Heart left ventricle (tissue), 16 donors: Measurements from ENCODE around the gene KIF16B. TPM values are rescaled to one million over a fixed set of nuclear protein-coding genes. Genes with fewer than 3 reads are reported as not detected.

ENCODE experiments used
- ATAC-seq, 4 donors: fragments of 200-7000 bp; cut with Tn5 transposase; one replicate each; pipeline ENCODE4 v1.9.1; 2020 to 2022; ENCODE audit warnings: moderate library complexity in 4 of 4, mild to moderate bottlenecking in 3 of 4, moderate number of reproducible peaks in 1 of 4
- DNase-seq, 5 donors: peaks; one replicate each; pipeline ENCODE4 v3.0.0-alpha.2; 2020
- H3K27ac ChIP-seq, 12 donors: fragments of 200-600 bp; sonication (generic) in 4 of 12; one replicate each; pipeline versions ENCODE4 v1.5.0 to v1.8.0; 2016 to 2022; ENCODE audit warnings: mild to moderate bottlenecking in 2 of 12
- H3K27me3 ChIP-seq, 9 donors: fragments of 200-600 bp; sonication (generic) in 2 of 9; one replicate each; pipeline versions ENCODE4 v1.5.1 to v1.8.0; 2016 to 2022; ENCODE audit warnings: mild to moderate bottlenecking in 3 of 9
- H3K36me3 ChIP-seq, 9 donors: fragments of 200-600 bp; sonication (generic) in 2 of 9; one replicate each; pipeline versions ENCODE4 v1.5.0 to v1.8.0; 2018 to 2022; ENCODE audit warnings: mild to moderate bottlenecking in 2 of 9
- H3K4me1 ChIP-seq, 12 donors: fragments of 200-600 bp; sonication (generic) in 4 of 12; one replicate each; pipeline versions ENCODE4 v1.5.0 to v1.8.0; 2016 to 2022; ENCODE audit warnings: mild to moderate bottlenecking in 3 of 12
- H3K4me3 ChIP-seq, 12 donors: fragments of 200-600 bp; sonication (generic) in 4 of 12; one replicate each; pipeline versions ENCODE4 v1.5.0 to v1.8.0; 2017 to 2022; ENCODE audit warnings: mild to moderate bottlenecking in 9 of 12, moderate library complexity in 4 of 12
- H3K9me3 ChIP-seq, 12 donors: fragments of 200-600 bp; sonication (generic) in 4 of 12; one replicate each; pipeline versions ENCODE4 v1.5.0 to v1.8.0; 2016 to 2022; ENCODE audit warnings: mild to moderate bottlenecking in 1 of 12
- POLR2A ChIP-seq, 2 donors: fragments of 450-650 bp; IDR thresholded peaks; one replicate each; pipeline ENCODE4 v1.6.1; 2017; ENCODE audit warnings: antibody characterized with exemption in 2 of 2, mild to moderate bottlenecking in 2 of 2, moderate library complexity in 2 of 2
- WGBS, 4 donors: extraction: QIAGEN DNeasy Blood & Tissue Kit in 2 of 4; methylation state at CpG; one replicate each; pipeline versions ENCODE4 v1.1.5 to v1.1.7; 2013 to 2018; 5-methylcytosine and 5-hydroxymethylcytosine counted together
- intact Hi-C, 10 donors: fragments of 100-400 bp; cut with DNase I; formaldehyde crosslinking; loops; one replicate each; pipeline versions ENCODE4 v1.11.1 to v1.14.2; 2022
- polyA plus RNA-seq, 2 donors: library from polyadenylated mRNA; stranded (reverse); fragments of 200-250 nt; gene quantifications; one replicate each; pipeline ENCODE4 v1.2.3, GENCODE V29; 2013
- total RNA-seq, 9 donors: library from RNA; depleted of rRNA in 2 of 9; stranded (reverse); fragments of >200 nt in 2 of 9; fragmentation: NEBNext Ultra II Directional in 3 of 9; extraction: Animal tissue kit (Norgen Biotek cat#: 25700) in 3 of 9; gene quantifications; one replicate each; pipeline versions ENCODE4 v1.1.0 to v1.2.4, GENCODE V29; 2016 to 2023
- TF ChIP-seq, protein P1 (sequence below), 12 donors: fragments of 200-600 bp; sonication (generic) in 4 of 12; IDR thresholded peaks; one replicate each; pipeline versions ENCODE4 v1.5.0 to v1.8.0; 2018 to 2022; ENCODE audit warnings: antibody characterized with exemption in 12 of 12, mild to moderate bottlenecking in 5 of 12
- donor health status: ischemic (EF 13 %, LVEDD 7.1; RV severe dilation, severe dysfunction).
- donor health status: healthy with polysubstance abuse.
- donor health status: DM: no; HTN: yes; CAD: no.
- donor health status: DM: no; HTN: no; CAD: no.
- donor health status: ischemic (EF 25% LVEDD 6.9; RV normal size, moderate dysfunction).
- donor health status: ischemic (EF 25% LVEDD 5.7; RV mildly dilated, moderate dysfunction).
- donor health status: healthy.
- donor health status: DM: yes; HTN: yes; CAD: no.
- donor health status: ischemic (EF 35%, LVEDD 5.7; RV mildly dilated, moderate dysfunction).
- donor health status: nonischemic (EF 11% LVEDD 7.7; RV severe dilation, severe dysfunction).
- donor health status: DM: yes; HTN: yes; CAD: no.
- donor health status: PGD.
- donor health status: ischemic (EF 29% LVEDD 5.4; RV normal size, mild dysfunction).
- donor health status: nonischemic (EF 23%, LVEDD 6.1; RV moderate dilation, normal function).

KIF16B gene
- total and polyA plus RNA-seq, 11 donors: 8.8 to 31.8 (median 17.8) TPM

GRCh38 chr20:16270989-16271388 lies 302.3 kb downstream of the KIF16B start:
- 94 to 96% (median 95%) methylated on average over 4 of the region's 4 CpGs for WGBS, 4 donors
- Histone ChIP-seq H3K36me3 (peaks cover 0 to 17% (median 4%) of the 10 kb centered on the region in 9 donors), H3K4me1 (no peaks in the 10 kb centered on the region), H3K4me3 (no peak overlapping the region), H3K27me3 (no peaks in the 10 kb centered on the region), H3K27ac (no peak overlapping the region), H3K9me3 (peaks cover 0 to 13% (median 1%) of the 10 kb centered on the region in 12 donors)
- ATAC-seq (no peak), DNase-seq (no peak)
- intact Hi-C loops: no loop called here
- TF ChIP-seq, protein P1, sequence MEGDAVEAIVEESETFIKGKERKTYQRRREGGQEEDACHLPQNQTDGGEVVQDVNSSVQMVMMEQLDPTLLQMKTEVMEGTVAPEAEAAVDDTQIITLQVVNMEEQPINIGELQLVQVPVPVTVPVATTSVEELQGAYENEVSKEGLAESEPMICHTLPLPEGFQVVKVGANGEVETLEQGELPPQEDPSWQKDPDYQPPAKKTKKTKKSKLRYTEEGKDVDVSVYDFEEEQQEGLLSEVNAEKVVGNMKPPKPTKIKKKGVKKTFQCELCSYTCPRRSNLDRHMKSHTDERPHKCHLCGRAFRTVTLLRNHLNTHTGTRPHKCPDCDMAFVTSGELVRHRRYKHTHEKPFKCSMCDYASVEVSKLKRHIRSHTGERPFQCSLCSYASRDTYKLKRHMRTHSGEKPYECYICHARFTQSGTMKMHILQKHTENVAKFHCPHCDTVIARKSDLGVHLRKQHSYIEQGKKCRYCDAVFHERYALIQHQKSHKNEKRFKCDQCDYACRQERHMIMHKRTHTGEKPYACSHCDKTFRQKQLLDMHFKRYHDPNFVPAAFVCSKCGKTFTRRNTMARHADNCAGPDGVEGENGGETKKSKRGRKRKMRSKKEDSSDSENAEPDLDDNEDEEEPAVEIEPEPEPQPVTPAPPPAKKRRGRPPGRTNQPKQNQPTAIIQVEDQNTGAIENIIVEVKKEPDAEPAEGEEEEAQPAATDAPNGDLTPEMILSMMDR (IDR thresholded peaks at IDR 0.05): no peak
- TF ChIP-seq POLR2A (IDR thresholded peaks at IDR 0.05): no peak

GRCh38 chr20:16270314-16270931 lies 302.8 kb downstream of the KIF16B start:
- Histone ChIP-seq H3K4me3 (no peak overlapping the region), H3K36me3 (peaks cover 0 to 17% (median 4%) of the 10 kb centered on the region in 9 donors), H3K27me3 (no peaks in the 10 kb centered on the region), H3K9me3 (peaks cover 0 to 16% (median 3%) of the 10 kb centered on the region in 12 donors), H3K4me1 (no peaks in the 10 kb centered on the region), H3K27ac (no peak overlapping the region)
- DNase-seq (no peak), ATAC-seq (no peak)
- intact Hi-C loops: no loop called here
- 91 to 95% (median 94%) methylated on average over 4 to 6 of the region's 6 CpGs for WGBS, 4 donors
- no peak for TF ChIP-seq POLR2A (IDR thresholded peaks at IDR 0.05)
- TF ChIP-seq, protein P1 (IDR thresholded peaks at IDR 0.05): no peak

GRCh38 chr20:16267526-16267925 lies 305.7 kb downstream of the KIF16B start:
- Histone ChIP-seq H3K4me1 (peaks cover 0 to 10% (median under 1%) of the 10 kb centered on the region in 12 donors), H3K27ac (no peak overlapping the region), H3K4me3 (no peak overlapping the region), H3K27me3 (no peaks in the 10 kb centered on the region), H3K36me3 (peaks cover 0 to 12% (median 0%) of the 10 kb centered on the region in 9 donors), H3K9me3 (peaks cover 0 to 18% (median 3%) of the 10 kb centered on the region in 12 donors)
- WGBS, 4 donors: 93 to 99% (median 97%) methylated on average over 4 of the region's 4 CpGs
- ATAC-seq: no peak
- no peak for DNase-seq
- TF ChIP-seq POLR2A (IDR thresholded peaks at IDR 0.05): no peak
- TF ChIP-seq, protein P1 (IDR thresholded peaks at IDR 0.05): no peak
- intact Hi-C loops: no loop called here

- intact Hi-C loops: no loop called here
- ATAC-seq: no peak
- H3K27ac ChIP-seq: no peak overlapping the region
These were observed 307.9 kb downstream of the KIF16B start for GRCh38 chr20:16265334-16265733.

More at GRCh38 chr20:16265334-16265733, 307.9 kb downstream of the KIF16B start:
- 80 to 100% (median 92%) methylated on average over 1 to 5 of the region's 5 CpGs for WGBS, 4 donors
- DNase-seq: no peak
- peaks cover 0 to 18% (median 3%) of the 10 kb centered on the region in 12 donors for H3K4me1 ChIP-seq
- H3K36me3 ChIP-seq: peaks cover 0 to 4% (median 0%) of the 10 kb centered on the region in 9 donors
- no peak overlapping the region for H3K4me3 ChIP-seq
- TF ChIP-seq POLR2A (IDR thresholded peaks at IDR 0.05): no peak
- TF ChIP-seq, protein P1 (IDR thresholded peaks at IDR 0.05): no peak
- peaks cover 0 to 18% (median 3%) of the 10 kb centered on the region in 12 donors for H3K9me3 ChIP-seq
- no peaks in the 10 kb centered on the region for H3K27me3 ChIP-seq
